D721Med (cell line): ENCODE results near the gene DFFB.

Experiments used
- DNase-seq: peaks from one replicate; pipeline ENCODE4 v3.0.0; 2011; ENCODE audit warnings: low spot score; ENCODE audit not compliant: insufficient read length
- FAIRE-seq: peaks from 2 replicates; lab custom pipeline; 2011; peaks lifted over from hg19 to GRCh38; lab: Jason Lieb, UNC
- CTCF ChIP-seq: IDR thresholded peaks from 2 replicates; pipeline ENCODE4 v1.5.1; 2012; ENCODE audit warnings: mild to moderate bottlenecking, control low read depth; ENCODE audit not compliant: insufficient read depth; ENCODE audit errors: missing control alignments

Gene DFFB

GRCh38 chr1:3889936-3890335 lies 32.7 kb downstream of the DFFB start:
- TF ChIP-seq CTCF: no peak
- no peak for DNase-seq
- FAIRE-seq: no peak

GRCh38 chr1:3890389-3891328 lies 33.4 kb downstream of the DFFB start:
- TF ChIP-seq CTCF: no peak
- DNase-seq (no peak), FAIRE-seq (no peak)

GRCh38 chr1:3891329-3891865 lies 34.1 kb downstream of the DFFB start:
- no peak for FAIRE-seq
- no peak for TF ChIP-seq CTCF
- no peak for DNase-seq

GRCh38 chr1:3892748-3893147 lies 35.5 kb downstream of the DFFB start:
- TF ChIP-seq CTCF: no peak
- no peak for DNase-seq
- FAIRE-seq: no peak

- no peak for FAIRE-seq
- no peak for DNase-seq
- TF ChIP-seq CTCF: no peak
These were observed 35.9 kb downstream of the DFFB start for GRCh38 chr1:3893190-3893589.

- no peak for TF ChIP-seq CTCF
- DNase-seq (no peak), FAIRE-seq (no peak)
These were observed 37.5 kb downstream of the DFFB start for GRCh38 chr1:3894626-3895278.
